ENCODE data around the gene MACROD2. TPM values are rescaled to one million over a fixed set of nuclear protein-coding genes. Genes with fewer than 3 reads are reported as not detected.

The MACROD2 gene
- total and polyA plus RNA-seq, 8 donors, result 0.78 to 31.3 (median 10.9) TPM; not detected in 1

DNA sequence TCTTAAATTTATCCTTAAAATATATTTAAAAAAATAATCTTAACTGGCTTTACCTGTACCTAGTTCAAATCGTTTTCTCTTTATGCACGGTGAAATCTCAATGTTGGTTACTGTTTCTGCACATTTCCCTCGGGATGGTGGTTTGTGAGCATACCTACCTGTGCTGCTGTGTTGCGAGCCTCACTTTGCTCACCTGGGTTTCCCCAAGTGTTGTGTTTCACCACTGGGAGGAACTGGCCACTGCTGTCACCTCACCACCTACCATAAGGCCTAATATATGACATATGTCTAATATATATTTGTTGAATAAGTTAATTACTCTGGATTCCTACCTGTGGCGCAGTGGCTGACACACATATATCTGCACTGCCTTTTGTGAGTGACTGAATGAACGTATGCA lies 835.6 kb downstream of the MACROD2 start:
- no peaks in the 10 kb centered on the region for H3K4me1 ChIP-seq
- 86 to 93% (median 91%) methylated on average over 6 of the region's 6 CpGs for WGBS, 5 donors
- no peak for DNase-seq
- H3K36me3 ChIP-seq, result no peaks in the 10 kb centered on the region
- H3K9me3 ChIP-seq, result no peaks in the 10 kb centered on the region
- no peaks in the 10 kb centered on the region for H3K27me3 ChIP-seq
- intact Hi-C loops (cut with DNase I; ENCODE audit: low total_unique reads), result no loop called here
- no peak overlapping the region for H3K27ac ChIP-seq
- H3K4me3 ChIP-seq, result no peak overlapping the region
- TF ChIP-seq POLR2AphosphoS5 (IDR thresholded peaks at IDR 0.05) (no peak), EP300 (IDR thresholded peaks at IDR 0.05) (no peak), POLR2A (IDR thresholded peaks at IDR 0.05) (no peak)
- TF ChIP-seq, protein P1, sequence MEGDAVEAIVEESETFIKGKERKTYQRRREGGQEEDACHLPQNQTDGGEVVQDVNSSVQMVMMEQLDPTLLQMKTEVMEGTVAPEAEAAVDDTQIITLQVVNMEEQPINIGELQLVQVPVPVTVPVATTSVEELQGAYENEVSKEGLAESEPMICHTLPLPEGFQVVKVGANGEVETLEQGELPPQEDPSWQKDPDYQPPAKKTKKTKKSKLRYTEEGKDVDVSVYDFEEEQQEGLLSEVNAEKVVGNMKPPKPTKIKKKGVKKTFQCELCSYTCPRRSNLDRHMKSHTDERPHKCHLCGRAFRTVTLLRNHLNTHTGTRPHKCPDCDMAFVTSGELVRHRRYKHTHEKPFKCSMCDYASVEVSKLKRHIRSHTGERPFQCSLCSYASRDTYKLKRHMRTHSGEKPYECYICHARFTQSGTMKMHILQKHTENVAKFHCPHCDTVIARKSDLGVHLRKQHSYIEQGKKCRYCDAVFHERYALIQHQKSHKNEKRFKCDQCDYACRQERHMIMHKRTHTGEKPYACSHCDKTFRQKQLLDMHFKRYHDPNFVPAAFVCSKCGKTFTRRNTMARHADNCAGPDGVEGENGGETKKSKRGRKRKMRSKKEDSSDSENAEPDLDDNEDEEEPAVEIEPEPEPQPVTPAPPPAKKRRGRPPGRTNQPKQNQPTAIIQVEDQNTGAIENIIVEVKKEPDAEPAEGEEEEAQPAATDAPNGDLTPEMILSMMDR (IDR thresholded peaks at IDR 0.05), result no peak

DNA sequence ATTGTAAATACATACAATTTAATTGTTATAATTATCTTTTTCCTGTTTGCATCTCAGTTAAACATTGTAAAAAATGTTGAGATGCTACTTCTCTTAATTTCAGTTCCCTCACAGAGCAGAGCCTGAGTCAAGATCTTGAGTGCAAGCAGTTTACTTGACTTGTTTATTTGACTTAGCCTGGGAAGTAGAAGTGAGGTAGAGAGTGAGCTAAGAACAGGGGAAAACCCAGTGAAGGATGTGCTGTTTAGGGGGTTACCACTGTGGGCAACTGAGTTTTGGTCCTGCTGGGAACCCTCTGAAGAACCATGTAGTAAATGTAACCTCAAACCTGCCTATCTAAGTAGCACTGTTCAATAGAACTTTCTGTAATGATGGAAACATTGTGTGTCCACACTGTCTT lies 837.3 kb downstream of the MACROD2 start:
- no peak overlapping the region for H3K4me3 ChIP-seq
- H3K27me3 ChIP-seq, result no peaks in the 10 kb centered on the region
- H3K9me3 ChIP-seq, result no peaks in the 10 kb centered on the region
- H3K4me1 ChIP-seq, result no peaks in the 10 kb centered on the region
- intact Hi-C loops (cut with DNase I; ENCODE audit: low total_unique reads), result no loop called here
- no peak for DNase-seq
- TF ChIP-seq EP300 (IDR thresholded peaks at IDR 0.05) (no peak), POLR2AphosphoS5 (IDR thresholded peaks at IDR 0.05) (no peak), POLR2A (IDR thresholded peaks at IDR 0.05) (no peak)
- TF ChIP-seq, protein P1 (IDR thresholded peaks at IDR 0.05), result no peak
- H3K27ac ChIP-seq, result no peak overlapping the region
- no peaks in the 10 kb centered on the region for H3K36me3 ChIP-seq

DNA sequence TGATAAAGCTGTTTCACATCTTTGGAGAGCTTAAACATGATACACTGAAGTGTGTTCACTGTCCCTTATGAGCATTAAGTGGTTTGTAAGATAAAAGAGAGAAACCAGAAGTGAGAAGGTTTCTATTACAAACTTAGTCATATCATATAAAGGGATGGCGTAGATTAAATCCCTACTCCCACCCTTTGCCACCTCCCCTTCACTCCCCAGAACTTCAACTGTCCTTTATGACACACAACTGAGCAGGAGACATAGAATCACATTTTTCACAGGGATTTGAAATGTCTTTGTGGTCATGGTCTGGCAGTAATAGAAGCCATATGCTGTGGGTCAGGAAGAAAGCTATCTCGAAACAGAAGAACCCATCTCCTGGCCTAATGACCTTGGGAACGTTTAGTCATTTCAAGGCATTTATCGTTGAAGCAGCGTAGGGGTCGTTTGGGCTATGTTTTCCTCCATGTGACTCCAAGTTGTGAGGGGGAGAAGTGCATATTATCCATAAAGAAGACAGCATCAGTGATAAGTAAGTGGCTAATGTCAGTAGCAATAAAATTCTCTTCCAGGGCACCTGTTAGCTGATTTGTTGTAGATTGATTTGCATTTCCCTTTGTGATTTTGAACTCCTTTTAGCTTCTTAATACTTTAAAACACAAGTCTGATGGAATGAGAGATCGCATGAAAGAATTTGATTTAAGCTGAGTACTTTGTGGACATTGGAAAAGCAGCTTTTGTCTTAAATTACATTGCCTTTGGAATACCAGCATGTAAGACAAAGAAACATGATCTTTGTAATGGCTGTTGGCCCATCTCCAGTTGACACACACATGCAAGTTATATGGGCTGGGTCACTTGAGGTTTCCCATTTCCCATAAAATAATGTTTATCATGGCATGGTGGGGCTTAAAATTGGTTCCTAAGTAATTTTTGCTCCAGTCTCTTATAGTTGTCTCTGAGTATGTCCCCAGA lies 843.6 kb downstream of the MACROD2 start:
- H3K4me1 ChIP-seq, result no peaks in the 10 kb centered on the region
- no peak for TF ChIP-seq EP300 (IDR thresholded peaks at IDR 0.05)
- no peak for TF ChIP-seq POLR2A (IDR thresholded peaks at IDR 0.05)
- no peak for TF ChIP-seq POLR2AphosphoS5 (IDR thresholded peaks at IDR 0.05)
- TF ChIP-seq, protein P1 (IDR thresholded peaks at IDR 0.05), result no peak
- H3K27me3 ChIP-seq, result no peaks in the 10 kb centered on the region
- intact Hi-C loops (cut with DNase I; ENCODE audit: low total_unique reads), result no loop called here
- H3K4me3 ChIP-seq, result no peak overlapping the region
- no peaks in the 10 kb centered on the region for H3K36me3 ChIP-seq
- no peak for DNase-seq
- WGBS, 5 donors, result 73 to 78% (median 75%) methylated on average over 7 of the region's 7 CpGs
- no peak overlapping the region for H3K27ac ChIP-seq
- no peaks in the 10 kb centered on the region for H3K9me3 ChIP-seq

DNA sequence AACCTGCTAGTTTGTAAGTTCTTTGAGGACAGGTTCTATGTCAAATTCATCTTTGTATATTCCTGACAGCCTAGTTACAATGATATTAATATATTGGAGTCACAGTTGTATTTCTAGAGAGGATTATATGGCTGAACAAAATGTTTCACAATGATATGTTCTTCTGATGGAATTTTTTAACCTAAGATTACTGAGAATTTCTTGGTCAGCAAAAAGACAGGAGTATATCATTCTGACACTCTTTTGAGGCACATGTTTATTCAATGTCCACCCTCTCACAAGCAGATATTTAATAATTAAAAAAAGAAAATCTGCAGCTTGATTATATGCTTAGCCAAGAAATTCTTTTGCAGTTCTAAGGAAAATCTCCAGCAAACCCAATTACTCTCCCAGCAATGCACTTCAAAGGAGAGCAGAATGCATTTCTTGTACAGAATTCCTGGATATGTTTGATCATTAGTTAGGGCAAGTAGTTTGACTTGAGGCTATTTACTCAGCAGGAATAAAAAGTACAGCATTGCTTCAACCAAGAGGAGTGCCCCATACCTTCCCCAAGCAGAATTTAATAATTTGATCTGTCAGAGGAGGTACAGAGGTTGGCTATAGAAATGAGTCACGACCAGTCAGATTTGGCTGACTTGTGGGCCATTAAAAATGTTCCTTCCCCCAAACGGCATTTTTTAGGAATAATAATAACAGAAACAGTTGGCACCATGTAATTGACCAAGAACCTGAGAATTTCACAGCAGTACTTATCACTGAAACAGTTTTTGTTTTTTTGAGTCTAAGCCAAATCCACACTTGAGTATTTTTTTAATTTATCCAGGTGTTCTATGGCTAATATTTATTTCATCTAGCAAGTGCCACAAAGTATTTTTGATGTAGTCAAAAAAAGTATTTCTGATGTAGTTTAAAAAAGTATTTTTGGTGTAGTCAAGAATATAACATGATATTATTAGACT lies 850.2 kb downstream of the MACROD2 start:
- TF ChIP-seq POLR2AphosphoS5 (IDR thresholded peaks at IDR 0.05), result no peak
- TF ChIP-seq EP300 (IDR thresholded peaks at IDR 0.05), result no peak
- TF ChIP-seq POLR2A (IDR thresholded peaks at IDR 0.05), result no peak
- TF ChIP-seq, protein P1 (IDR thresholded peaks at IDR 0.05), result no peak
- H3K9me3 ChIP-seq, result no peaks in the 10 kb centered on the region
- no peak overlapping the region for H3K4me3 ChIP-seq
- no peak for DNase-seq
- H3K36me3 ChIP-seq, result no peaks in the 10 kb centered on the region
- no peaks in the 10 kb centered on the region for H3K4me1 ChIP-seq
- 67 to 82% (median 70%) methylated on average over 2 of the region's 2 CpGs for WGBS, 5 donors
- H3K27ac ChIP-seq, result no peak overlapping the region
- H3K27me3 ChIP-seq, result no peaks in the 10 kb centered on the region
- intact Hi-C loops (cut with DNase I; ENCODE audit: low total_unique reads), result no loop called here
